OCI-LY1 (cell line): ENCODE results near the gene PARVG.

Experiments
- EZH2 ChIP-seq: fragments of 200-600 bp; sonication (generic), shearing (Covaris generic); IDR thresholded peaks from 2 replicates; pipeline ENCODE4 v1.8.0; 2017; ENCODE audit warnings: borderline replicate concordance, mixed run types, mild to moderate bottlenecking, antibody characterized with exemption, low read length, moderate library complexity, mixed read lengths
- TF ChIP-seq, protein P1 (sequence below): fragments of 200-600 bp; sonication (generic), shearing (Covaris generic); IDR thresholded peaks from 2 replicates; pipeline ENCODE4 v1.5.1; 2017; ENCODE audit warnings: mild to moderate bottlenecking, antibody characterized with exemption, low read length, moderate library complexity, mixed read lengths

DNA sequence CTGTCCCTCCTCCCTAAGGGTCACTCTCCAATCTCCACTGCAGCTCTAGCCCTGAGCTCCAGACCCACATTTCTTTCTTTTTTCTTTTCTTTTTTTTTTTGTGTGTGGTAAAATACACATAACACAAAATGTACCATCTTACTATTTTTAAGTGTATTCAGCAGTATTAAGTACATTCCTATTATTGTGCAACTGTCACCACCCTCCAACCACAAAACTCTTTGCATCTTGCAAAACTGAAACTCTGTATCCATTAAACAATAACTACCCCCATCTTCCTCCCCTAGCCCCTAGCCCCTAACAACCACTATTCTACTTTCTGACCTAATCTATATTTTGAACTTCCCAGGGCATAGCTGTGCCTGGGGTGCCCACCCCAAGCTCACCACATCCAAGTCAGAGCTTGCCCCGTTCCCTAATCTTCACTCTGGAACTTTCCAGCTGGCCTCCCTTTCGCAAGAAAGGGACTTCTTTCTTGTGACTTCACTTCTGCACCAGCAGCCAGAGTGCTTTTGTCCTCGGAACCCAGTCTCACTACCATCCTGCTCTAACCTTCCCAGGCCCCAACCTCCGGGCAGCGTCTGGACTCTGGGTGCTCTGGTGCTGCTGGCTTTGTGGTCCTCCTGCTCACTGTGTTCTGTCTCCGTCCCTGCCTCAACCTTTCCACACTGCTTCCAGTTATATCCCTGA lies 30.7 kb downstream of the PARVG start:
- TF ChIP-seq, protein P1, sequence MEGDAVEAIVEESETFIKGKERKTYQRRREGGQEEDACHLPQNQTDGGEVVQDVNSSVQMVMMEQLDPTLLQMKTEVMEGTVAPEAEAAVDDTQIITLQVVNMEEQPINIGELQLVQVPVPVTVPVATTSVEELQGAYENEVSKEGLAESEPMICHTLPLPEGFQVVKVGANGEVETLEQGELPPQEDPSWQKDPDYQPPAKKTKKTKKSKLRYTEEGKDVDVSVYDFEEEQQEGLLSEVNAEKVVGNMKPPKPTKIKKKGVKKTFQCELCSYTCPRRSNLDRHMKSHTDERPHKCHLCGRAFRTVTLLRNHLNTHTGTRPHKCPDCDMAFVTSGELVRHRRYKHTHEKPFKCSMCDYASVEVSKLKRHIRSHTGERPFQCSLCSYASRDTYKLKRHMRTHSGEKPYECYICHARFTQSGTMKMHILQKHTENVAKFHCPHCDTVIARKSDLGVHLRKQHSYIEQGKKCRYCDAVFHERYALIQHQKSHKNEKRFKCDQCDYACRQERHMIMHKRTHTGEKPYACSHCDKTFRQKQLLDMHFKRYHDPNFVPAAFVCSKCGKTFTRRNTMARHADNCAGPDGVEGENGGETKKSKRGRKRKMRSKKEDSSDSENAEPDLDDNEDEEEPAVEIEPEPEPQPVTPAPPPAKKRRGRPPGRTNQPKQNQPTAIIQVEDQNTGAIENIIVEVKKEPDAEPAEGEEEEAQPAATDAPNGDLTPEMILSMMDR = no peak
- TF ChIP-seq EZH2 = no peak
